HEK293 (cell line): Measurements from ENCODE around the gene RNU1-3.
"Not testable (repeated sequence)": the region's sequence is repeated elsewhere in the genome, so short reads cannot be mapped to it uniquely, and the experiment has no call there.

Experiments used
- CTCF ChIA-PET: fragments of 350-600 bp; formaldehyde crosslinking; extraction: SDS; loops from one replicate; lab custom pipeline; 2021; ENCODE audit warnings: antibody characterized with exemption; lab: Yijun Ruan, JAX
- POLR2A ChIA-PET: fragments of 300-600 bp; formaldehyde crosslinking; extraction: SDS; loops from one replicate; lab custom pipeline; 2020; ENCODE audit warnings: antibody characterized with exemption, inconsistent platforms; lab: Yijun Ruan, JAX
- H3K27ac ChIP-seq: fragments of 200-500 bp; sonication (Bioruptor generic); 2 replicates; pipeline ENCODE4 v1.5.1; 2014; ENCODE audit warnings: low read depth, low read length, control low read depth, inconsistent platforms; ENCODE audit errors: extremely low read depth
- H3K36me3 ChIP-seq, 2 experiments: fragments of 200-500 bp in 1 of 2; sonication (Bioruptor generic) in 1 of 2; 1 replicate in 1 of 2; 2 replicates in 1 of 2; pipeline ENCODE4 v1.5.1; 2014 to 2017; ENCODE audit warnings: inconsistent platforms in 2 of 2, low read length in 2 of 2; ENCODE audit not compliant: control insufficient read depth in 2 of 2, insufficient read depth in 1 of 2
- H3K4me1 ChIP-seq: fragments of 200-500 bp; sonication (Bioruptor generic); 2 replicates; pipeline ENCODE4 v1.5.1; 2014; ENCODE audit warnings: mild to moderate bottlenecking, low read length, inconsistent platforms; ENCODE audit not compliant: control insufficient read depth, insufficient read depth
- H3K4me3 ChIP-seq: 2 replicates; pipeline ENCODE4 v1.5.1; 2011; ENCODE audit warnings: low read depth, mild to moderate bottlenecking, control low read depth, low read length, moderate library complexity
- H3K9me3 ChIP-seq: fragments of 200-500 bp; sonication (Bioruptor generic); 2 replicates; pipeline ENCODE4 v1.5.1; 2014; ENCODE audit warnings: low read depth, low read length, inconsistent platforms; ENCODE audit not compliant: control insufficient read depth, insufficient read depth
- GLIS1 ChIP-seq: fragments of 450-650 bp; formaldehyde crosslinking; IDR thresholded peaks from 2 replicates; pipeline ENCODE4 v1.5.1; 2016; ENCODE audit warnings: missing biosample characterization, missing genetic modification characterization
- GLIS2 ChIP-seq: fragments of 450-650 bp; formaldehyde crosslinking; IDR thresholded peaks from 2 replicates; pipeline ENCODE4 v1.5.1; 2016; ENCODE audit warnings: missing biosample characterization, missing genetic modification characterization
- SP2 ChIP-seq: fragments of 450-650 bp; formaldehyde crosslinking; IDR thresholded peaks from 2 replicates; pipeline ENCODE4 v1.5.1; 2016; ENCODE audit warnings: missing biosample characterization, missing genetic modification characterization
- ZBTB48 ChIP-seq: fragments of 450-650 bp; formaldehyde crosslinking; IDR thresholded peaks from 2 replicates; pipeline ENCODE4 v1.5.1; 2016; ENCODE audit warnings: missing biosample characterization, missing genetic modification characterization
- ZIC2 ChIP-seq: fragments of 450-650 bp; formaldehyde crosslinking; IDR thresholded peaks from 2 replicates; pipeline ENCODE4 v1.5.1; 2016; ENCODE audit warnings: missing biosample characterization, missing genetic modification characterization
- ZNF335 ChIP-seq: fragments of 450-650 bp; formaldehyde crosslinking; conservative IDR thresholded peaks from 2 replicates; pipeline ENCODE4 v1.5.1; 2016; ENCODE audit warnings: missing biosample characterization, missing genetic modification characterization
- ZNF341 ChIP-seq: fragments of 450-650 bp; formaldehyde crosslinking; IDR thresholded peaks from 2 replicates; pipeline ENCODE4; 2016; ENCODE audit warnings: low read depth, missing biosample characterization, missing genetic modification characterization
- ZNF600 ChIP-seq: fragments of 450-650 bp; formaldehyde crosslinking; IDR thresholded peaks from 2 replicates; pipeline ENCODE4 v1.5.1; 2016; ENCODE audit warnings: missing biosample characterization, missing genetic modification characterization
- ZNF654 ChIP-seq: fragments of 450-650 bp; formaldehyde crosslinking; IDR thresholded peaks from 2 replicates; pipeline ENCODE4 v1.5.1; 2016; ENCODE audit warnings: low read depth, missing biosample characterization, missing genetic modification characterization
- ZNF768 ChIP-seq: fragments of 450-650 bp; formaldehyde crosslinking; IDR thresholded peaks from 2 replicates; pipeline ENCODE4 v1.5.1; 2018; ENCODE audit warnings: missing biosample characterization, mild to moderate bottlenecking, missing genetic modification characterization
- TF ChIP-seq, protein P1 (sequence below): fragments of 450-650 bp; formaldehyde crosslinking; IDR thresholded peaks from 2 replicates; pipeline ENCODE4 v1.5.1; 2016; ENCODE audit warnings: missing biosample characterization, missing genetic modification characterization
- TF ChIP-seq, protein P2 (sequence below): fragments of 450-650 bp; formaldehyde crosslinking; IDR thresholded peaks from 2 replicates; pipeline ENCODE4 v1.5.1; 2016; ENCODE audit warnings: missing biosample characterization, missing genetic modification characterization

The RNU1-3 gene

DNA sequence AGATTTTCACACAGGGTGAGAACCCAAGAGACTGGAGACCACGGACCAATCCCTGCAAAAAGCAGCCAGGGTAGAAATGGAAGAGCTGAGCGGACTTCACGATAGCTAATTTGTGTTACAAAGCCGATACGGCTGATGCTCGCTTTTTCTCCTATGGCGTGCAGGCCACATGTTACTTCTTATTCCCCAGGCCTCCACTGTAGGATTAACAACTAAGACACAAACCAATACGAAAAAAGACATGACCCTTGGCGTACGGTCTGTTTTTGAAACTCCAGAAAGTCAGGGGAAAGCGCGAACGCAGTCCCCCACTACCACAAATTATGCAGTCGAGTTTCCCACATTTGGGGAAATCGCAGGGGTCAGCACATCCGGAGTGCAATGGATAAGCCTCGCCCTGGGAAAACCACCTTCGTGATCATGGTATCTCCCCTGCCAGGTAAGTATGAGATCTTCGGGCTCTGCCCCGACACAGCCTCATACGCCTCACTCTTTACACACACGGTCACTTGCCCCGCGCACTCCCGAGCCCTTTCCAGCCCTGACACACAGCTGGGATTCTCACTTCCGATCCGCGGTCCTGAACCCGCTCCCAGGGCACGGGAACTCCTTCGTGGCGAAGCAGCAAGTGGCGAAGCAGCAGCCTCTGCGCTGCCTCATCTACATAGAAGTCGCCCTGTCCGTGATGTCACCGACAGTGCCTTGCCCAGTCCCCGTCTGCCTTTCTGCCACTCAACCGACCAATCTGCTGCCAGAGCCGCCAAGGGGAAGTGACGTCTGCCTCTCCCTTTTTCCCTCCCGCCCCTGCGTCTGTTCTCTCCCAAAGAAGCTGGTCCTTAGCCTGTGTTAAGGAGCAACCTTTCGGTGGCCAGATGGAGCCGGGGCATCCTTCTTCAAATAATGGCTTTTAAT, at the start of gene RNU1-3:
Gene RNU1-3, minus strand, starts transcription at position 447 of the 912 bp plus-strand sequence.
- H3K4me3 ChIP-seq, H3K9me3 ChIP-seq, CTCF ChIA-PET, POLR2A ChIA-PET, H3K27ac ChIP-seq, H3K36me3 ChIP-seq, H3K4me1 ChIP-seq: not testable (repeated sequence)

DNA sequence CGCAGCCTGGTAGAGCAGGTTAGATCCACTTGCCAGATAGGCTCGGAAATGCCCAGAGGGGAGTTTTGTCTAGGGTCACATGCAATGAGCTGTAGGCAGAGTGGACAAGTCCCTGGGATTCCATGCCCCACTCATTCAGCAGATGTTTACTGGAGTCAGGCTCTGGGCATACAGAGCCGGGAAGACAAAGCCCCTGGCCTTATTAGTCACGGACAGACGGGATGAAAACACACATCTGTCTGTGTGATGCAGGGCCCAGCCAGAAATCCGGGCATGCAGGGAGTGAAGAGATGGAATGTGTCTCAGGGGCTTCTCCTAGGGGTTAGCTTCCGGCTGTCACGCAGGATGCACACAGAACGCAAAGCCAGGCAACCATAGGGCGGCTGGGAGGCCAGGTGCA, 46.7 kb upstream of the RNU1-3 start:
- H3K27ac ChIP-seq, CTCF ChIA-PET, POLR2A ChIA-PET, H3K4me3 ChIP-seq, H3K36me3 ChIP-seq, H3K4me1 ChIP-seq, H3K9me3 ChIP-seq: not testable (repeated sequence)

DNA sequence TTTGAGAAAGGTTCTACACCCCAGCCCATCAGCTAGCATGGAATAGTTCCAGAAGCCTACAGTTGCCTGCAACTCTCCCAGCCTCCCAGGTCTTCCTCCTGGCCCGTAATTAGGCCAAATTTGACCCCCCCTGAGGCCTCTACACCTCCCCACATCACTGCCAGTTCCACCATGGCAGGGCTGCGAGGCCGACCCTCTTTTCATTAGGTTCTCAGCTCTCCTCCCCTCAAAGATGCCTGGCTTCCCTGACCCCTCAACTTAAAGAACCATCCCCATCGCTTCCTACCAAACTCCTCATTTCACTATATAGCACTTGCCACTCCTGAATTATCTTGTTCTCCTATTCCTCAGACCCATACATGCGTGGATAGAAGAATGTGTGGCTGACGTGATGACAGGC, 46.2 kb upstream of the RNU1-3 start:
- H3K27ac ChIP-seq, H3K4me3 ChIP-seq, H3K9me3 ChIP-seq, H3K36me3 ChIP-seq, POLR2A ChIA-PET, H3K4me1 ChIP-seq, CTCF ChIA-PET: not testable (repeated sequence)

DNA sequence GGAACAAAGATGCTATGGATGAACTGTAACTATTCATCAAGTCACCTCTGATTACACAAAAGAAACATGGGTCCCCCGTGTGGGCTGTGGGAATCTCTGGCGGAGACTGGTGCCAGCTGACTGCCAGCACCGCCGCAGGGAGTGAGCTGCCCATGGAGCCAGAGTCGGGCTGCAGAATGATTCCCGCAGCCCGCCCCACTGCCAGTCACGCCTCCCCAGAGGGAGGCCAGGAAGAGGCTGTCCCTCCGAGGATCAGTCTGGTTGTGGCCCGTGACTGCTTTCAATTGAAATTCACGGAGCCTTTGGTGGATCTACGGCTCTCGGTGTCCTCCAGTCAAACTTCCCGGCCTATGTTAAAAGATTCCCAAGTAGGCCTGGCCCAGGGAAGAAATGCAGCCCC, 45.8 kb upstream of the RNU1-3 start:
- H3K4me3 ChIP-seq, POLR2A ChIA-PET, H3K9me3 ChIP-seq, CTCF ChIA-PET, H3K36me3 ChIP-seq, H3K27ac ChIP-seq, H3K4me1 ChIP-seq: not testable (repeated sequence)
- TF ChIP-seq SP2 (tag by site-specific recombination), result 0 out of 2 replicates have a peak, but pooled peaks have one; percentile 32

DNA sequence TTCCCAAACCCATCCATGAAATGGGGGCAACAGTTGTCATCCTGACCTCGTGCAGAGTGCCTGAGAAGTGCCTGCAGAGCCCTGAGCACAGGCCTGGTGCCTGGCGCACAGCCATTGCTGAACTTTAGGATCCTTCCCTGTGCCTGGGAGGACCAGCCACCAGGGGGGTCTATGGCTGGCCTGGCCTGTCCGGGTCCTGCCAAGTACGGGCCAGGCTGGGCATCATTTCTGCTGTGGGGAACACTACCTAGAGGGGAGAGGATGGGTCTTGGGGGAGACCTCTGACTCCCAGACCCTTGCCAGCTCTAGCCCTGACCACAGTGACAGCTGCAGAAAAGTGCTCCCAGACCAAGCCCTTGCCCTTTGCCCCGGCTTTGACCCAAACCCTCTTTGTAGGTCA, 45.4 kb upstream of the RNU1-3 start:
- H3K4me1 ChIP-seq, H3K4me3 ChIP-seq, H3K9me3 ChIP-seq, H3K27ac ChIP-seq, POLR2A ChIA-PET, H3K36me3 ChIP-seq: not testable (repeated sequence)
- CTCF ChIA-PET, result interaction anchor here (0.9 kb wide), 2 partner anchors 25 to 91 kb away, joined by 3 read pairs; no protein-coding TSS in a partner anchor

DNA sequence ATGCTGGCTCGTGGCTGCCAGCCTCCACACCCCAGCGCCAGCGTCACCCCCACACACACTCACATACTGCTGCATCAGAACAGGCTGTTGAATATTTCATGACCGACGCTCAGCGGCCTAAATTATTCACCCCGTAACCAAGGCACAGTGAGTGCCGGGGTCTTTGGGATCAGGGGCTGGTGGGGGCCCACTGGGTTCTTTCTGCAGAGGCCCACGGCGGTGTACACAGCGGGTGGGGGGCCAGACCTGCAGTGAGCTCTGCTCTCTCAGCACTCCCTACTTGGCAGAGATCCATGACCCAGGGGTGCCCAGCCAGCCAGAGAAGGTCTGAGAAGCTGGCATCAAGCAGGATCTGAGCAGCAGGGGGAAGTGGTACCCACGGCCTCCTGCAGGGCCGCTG, 43.9 kb upstream of the RNU1-3 start:
- TF ChIP-seq ZIC2, result peak; percentile 23; the same call in 1 of the 2 replicates
- H3K36me3 ChIP-seq, H3K4me3 ChIP-seq, POLR2A ChIA-PET, H3K27ac ChIP-seq, H3K9me3 ChIP-seq, H3K4me1 ChIP-seq: not testable (repeated sequence)
- CTCF ChIA-PET, result interaction anchor here (0.7 to 2.4 kb wide), 6 partner anchors 10 to 90 kb away, joined by 3 to 12 read pairs (median 4); no protein-coding TSS in a partner anchor

DNA sequence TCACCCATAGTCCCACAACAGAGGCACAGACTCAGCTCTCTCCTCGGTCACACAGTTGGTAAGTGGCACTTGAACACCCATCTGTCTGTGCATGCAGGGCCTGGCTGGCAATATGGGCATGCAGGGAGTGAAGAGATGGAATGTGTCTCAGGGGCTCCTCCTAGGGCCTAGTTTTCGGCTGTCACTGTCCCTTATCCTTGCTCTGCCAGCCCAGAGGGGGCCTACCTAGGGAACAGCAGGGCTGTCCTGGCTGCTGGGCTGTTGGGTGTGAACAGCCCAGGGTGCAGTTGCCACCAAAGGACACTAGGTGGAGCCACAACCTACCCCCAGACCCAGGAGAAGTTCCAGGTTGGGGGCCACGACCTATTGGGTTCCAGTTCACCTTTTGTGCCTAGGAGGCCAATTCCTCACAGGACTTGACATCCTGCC, 42.9 kb upstream of the RNU1-3 start:
- POLR2A ChIA-PET, result not testable (repeated sequence)
- TF ChIP-seq, protein P1, sequence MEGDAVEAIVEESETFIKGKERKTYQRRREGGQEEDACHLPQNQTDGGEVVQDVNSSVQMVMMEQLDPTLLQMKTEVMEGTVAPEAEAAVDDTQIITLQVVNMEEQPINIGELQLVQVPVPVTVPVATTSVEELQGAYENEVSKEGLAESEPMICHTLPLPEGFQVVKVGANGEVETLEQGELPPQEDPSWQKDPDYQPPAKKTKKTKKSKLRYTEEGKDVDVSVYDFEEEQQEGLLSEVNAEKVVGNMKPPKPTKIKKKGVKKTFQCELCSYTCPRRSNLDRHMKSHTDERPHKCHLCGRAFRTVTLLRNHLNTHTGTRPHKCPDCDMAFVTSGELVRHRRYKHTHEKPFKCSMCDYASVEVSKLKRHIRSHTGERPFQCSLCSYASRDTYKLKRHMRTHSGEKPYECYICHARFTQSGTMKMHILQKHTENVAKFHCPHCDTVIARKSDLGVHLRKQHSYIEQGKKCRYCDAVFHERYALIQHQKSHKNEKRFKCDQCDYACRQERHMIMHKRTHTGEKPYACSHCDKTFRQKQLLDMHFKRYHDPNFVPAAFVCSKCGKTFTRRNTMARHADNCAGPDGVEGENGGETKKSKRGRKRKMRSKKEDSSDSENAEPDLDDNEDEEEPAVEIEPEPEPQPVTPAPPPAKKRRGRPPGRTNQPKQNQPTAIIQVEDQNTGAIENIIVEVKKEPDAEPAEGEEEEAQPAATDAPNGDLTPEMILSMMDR (tag by site-specific recombination), result peak; percentile 89
- TF ChIP-seq ZNF654 (tag by site-specific recombination) (peak; percentile 62), ZNF600 (tag by site-specific recombination) (peak; percentile 92), GLIS1 (peak; percentile 25; the same call in 1 of the 2 replicates), ZNF335 (tag by site-specific recombination) (peak; percentile 31; the same call in 1 of the 2 replicates), ZNF341 (tag by site-specific recombination) (peak; percentile 96), ZBTB48 (tag by site-specific recombination) (peak; percentile 91), ZNF768 (tag by site-specific recombination) (peak; percentile 60; the same call in 1 of the 2 replicates), GLIS2 (tag by site-specific recombination) (peak; percentile 27; the same call in 1 of the 2 replicates)
- TF ChIP-seq, protein P2, sequence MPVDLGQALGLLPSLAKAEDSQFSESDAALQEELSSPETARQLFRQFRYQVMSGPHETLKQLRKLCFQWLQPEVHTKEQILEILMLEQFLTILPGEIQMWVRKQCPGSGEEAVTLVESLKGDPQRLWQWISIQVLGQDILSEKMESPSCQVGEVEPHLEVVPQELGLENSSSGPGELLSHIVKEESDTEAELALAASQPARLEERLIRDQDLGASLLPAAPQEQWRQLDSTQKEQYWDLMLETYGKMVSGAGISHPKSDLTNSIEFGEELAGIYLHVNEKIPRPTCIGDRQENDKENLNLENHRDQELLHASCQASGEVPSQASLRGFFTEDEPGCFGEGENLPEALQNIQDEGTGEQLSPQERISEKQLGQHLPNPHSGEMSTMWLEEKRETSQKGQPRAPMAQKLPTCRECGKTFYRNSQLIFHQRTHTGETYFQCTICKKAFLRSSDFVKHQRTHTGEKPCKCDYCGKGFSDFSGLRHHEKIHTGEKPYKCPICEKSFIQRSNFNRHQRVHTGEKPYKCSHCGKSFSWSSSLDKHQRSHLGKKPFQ (tag by site-specific recombination), result peak; percentile 90

More for the DNA sequence above, 42.9 kb upstream of the RNU1-3 start:
- H3K4me1 ChIP-seq, H3K36me3 ChIP-seq, H3K4me3 ChIP-seq, H3K9me3 ChIP-seq, H3K27ac ChIP-seq: not testable (repeated sequence)
- CTCF ChIA-PET, result interaction anchor here (0.6 to 2.5 kb wide), 16 partner anchors 9 to 321 kb away, joined by 3 to 15 read pairs (median 5); partner anchors contain the start of gene NBPF1
